CD4-positive, alpha-beta T cell (primary cell): ENCODE data around the gene HOTAIR. TPM values are rescaled to one million over a fixed set of nuclear protein-coding genes. Genes with fewer than 3 reads are reported as not detected.
A peak's percentile ranks its signal among the peaks of the same experiment; 100 is the strongest.

Experiments used
- ATAC-seq: fragments of 200-7000 bp; cut with Tn5 transposase; one replicate; pipeline ENCODE4 v1.10.0; 2022; ENCODE audit warnings: mild to moderate bottlenecking; ENCODE audit not compliant: poor library complexity
- CTCF ChIA-PET: fragments of 350-600 bp; sonication (Branson Sonifier 250); formaldehyde crosslinking; loops from one replicate; lab custom pipeline; 2021; ENCODE audit warnings: antibody characterized with exemption, inconsistent platforms; lab: Charles Lee
- POLR2A ChIA-PET: fragments of 350-600 bp; sonication (Branson Sonifier 250); formaldehyde crosslinking; loops from one replicate; lab custom pipeline; 2021; ENCODE audit warnings: antibody characterized with exemption, inconsistent platforms; lab: Charles Lee
- DNase-seq, 14 experiments: peaks; one replicate each; pipeline ENCODE4 v3.0.0-alpha.2; 2013 to 2020; ENCODE audit warnings: mixed read lengths in 2 of 14
- H3K27ac ChIP-seq, 2 donors: one replicate each; pipeline versions ENCODE4 v1.5.1 to v1.7.0; 2013; ENCODE audit warnings: low read length in 2 of 2, low read depth in 1 of 2, mild to moderate bottlenecking in 1 of 2
- H3K27me3 ChIP-seq, 2 experiments: 1 replicate in 1 of 2; 2 replicates in 1 of 2; pipeline versions ENCODE4 v1.6.1 to v1.7.0; 2013; ENCODE audit warnings: low read length in 2 of 2, control low read depth in 1 of 2, mild to moderate bottlenecking in 1 of 2, moderate library complexity in 1 of 2; ENCODE audit not compliant: insufficient read depth in 2 of 2, control insufficient read depth in 1 of 2
- H3K36me3 ChIP-seq: one replicate; pipeline ENCODE4 v1.6.1; 2013; ENCODE audit warnings: low read length, control low read depth; ENCODE audit not compliant: insufficient read depth
- H3K4me1 ChIP-seq: one replicate; pipeline ENCODE4 v1.6.1; 2013; ENCODE audit warnings: low read length, control low read depth; ENCODE audit not compliant: insufficient read depth
- H3K4me3 ChIP-seq: one replicate; pipeline ENCODE4 v1.5.1; 2013; ENCODE audit warnings: mild to moderate bottlenecking, low read length, moderate library complexity
- H3K9me3 ChIP-seq, 2 experiments: 1 replicate in 1 of 2; 2 replicates in 1 of 2; pipeline versions ENCODE4 v1.6.1 to v1.7.0; 2013; ENCODE audit warnings: low read length in 2 of 2, mild to moderate bottlenecking in 2 of 2, control low read depth in 1 of 2, moderate library complexity in 1 of 2; ENCODE audit not compliant: control insufficient read depth in 1 of 2, insufficient read depth in 1 of 2
- H3K27ac Mint-ChIP-seq: one replicate; pipeline ENCODE4 v1.8.0; 2020; ENCODE audit warnings: mixed read lengths
- H3K27me3 Mint-ChIP-seq: one replicate; pipeline ENCODE4 v1.8.0; 2021; ENCODE audit warnings: mixed read lengths
- H3K36me3 Mint-ChIP-seq: one replicate; pipeline ENCODE4 v1.8.0; 2021; ENCODE audit warnings: low read depth, mixed read lengths
- H3K4me1 Mint-ChIP-seq: one replicate; pipeline ENCODE4 v1.8.0; 2021; ENCODE audit warnings: low read depth, mixed read lengths
- H3K4me3 Mint-ChIP-seq: one replicate; pipeline ENCODE4 v1.8.0; 2020; ENCODE audit warnings: mild to moderate bottlenecking, mixed read lengths
- H3K9me3 Mint-ChIP-seq: one replicate; pipeline ENCODE4 v1.8.0; 2020; ENCODE audit warnings: mixed read lengths
- CTCF ChIP-seq: fragments of 200-600 bp; IDR thresholded peaks from one replicate; pipeline ENCODE4 v1.8.0; 2022; ENCODE audit warnings: antibody characterized with exemption, mild to moderate bottlenecking
- intact Hi-C, 2 experiments: fragments of 100-400 bp; cut with DNase I in 1 of 2; cut with micrococcal nuclease in 1 of 2; formaldehyde crosslinking; loops; one replicate each; pipeline versions ENCODE4 v1.15.1 to v1.9.0; 2023 to 2025; cut with DNase I, micrococcal nuclease
- total RNA-seq, 174 experiments: library from RNA in 2 of 174; stranded (reverse) in 2 of 174; gene quantifications; one replicate each; pipeline ENCODE4 v1.2.3 and lab custom pipeline; 2021 to 2026

Gene HOTAIR
- total RNA-seq, 2 experiments from 2014 or later = not detected

GRCh38 chr12:53973236-53974042, 1.3 kb downstream of the HOTAIR start:
- peak overlapping the region; percentile 80 for H3K27ac Mint-ChIP-seq
- H3K27me3 Mint-ChIP-seq = peaks cover 97% of the 10 kb centered on the region
- peaks cover 5% of the 10 kb centered on the region for H3K36me3 Mint-ChIP-seq
- DNase-seq (peak in 1 of 14 experiments; percentile 50), ATAC-seq (no peak)
- Histone ChIP-seq H3K27ac (no peak overlapping the region), H3K27me3 (peaks cover 85 to 98% of the 10 kb centered on the region in 2 experiments), H3K9me3 (peaks cover 0 to 60% of the 10 kb centered on the region in 2 experiments), H3K4me1 (peaks cover 36% of the 10 kb centered on the region), H3K36me3 (no peaks in the 10 kb centered on the region), H3K4me3 (no peak overlapping the region)
- H3K4me1 Mint-ChIP-seq = peaks cover 34% of the 10 kb centered on the region
- ChIA-PET POLR2A (interaction anchor here (1.0 to 1.3 kb wide), 2 partner anchors 9 to 18 kb away, joined by 3 to 4 read pairs; partner anchors contain the start of gene HOXC12), CTCF (no interaction called here)
- H3K9me3 Mint-ChIP-seq = no peaks in the 10 kb centered on the region
- H3K4me3 Mint-ChIP-seq = peak overlapping the region; percentile 79
- no peak for TF ChIP-seq CTCF
- intact Hi-C loops = no loop called here

GRCh38 chr12:53972722-53973235, 2.0 kb downstream of the HOTAIR start, which contains the start of gene HOXC11:
TSS of gene HOXC11 (plus strand) at chr12:53973126. CDS start at chr12:53973242, 116 bp downstream.
- peaks cover 5% of the 10 kb centered on the region for H3K36me3 Mint-ChIP-seq
- Histone ChIP-seq H3K9me3 (peaks cover 0 to 60% of the 10 kb centered on the region in 2 experiments), H3K36me3 (no peaks in the 10 kb centered on the region), H3K4me1 (peaks cover 32% of the 10 kb centered on the region), H3K27me3 (peaks cover 86 to 100% of the 10 kb centered on the region in 2 experiments), H3K27ac (no peak within 1 kb of the TSS), H3K4me3 (no peak within 1 kb of the TSS)
- no peak for DNase-seq
- CTCF ChIA-PET = no interaction called here
- peak within 1 kb of the TSS; percentile 79 for H3K4me3 Mint-ChIP-seq
- TF ChIP-seq CTCF = no peak
- peaks cover 97% of the 10 kb centered on the region for H3K27me3 Mint-ChIP-seq
- H3K27ac Mint-ChIP-seq = peak within 1 kb of the TSS; percentile 80
- no peak for ATAC-seq
- POLR2A ChIA-PET = interaction anchor here (1.0 to 1.3 kb wide), 2 partner anchors 8 to 18 kb away, joined by 3 to 4 read pairs; partner anchors contain the start of gene HOXC12
- no peaks in the 10 kb centered on the region for H3K9me3 Mint-ChIP-seq
- intact Hi-C loops = no loop called here
- H3K4me1 Mint-ChIP-seq = peaks cover 40% of the 10 kb centered on the region

- no peak for TF ChIP-seq CTCF
- POLR2A ChIA-PET = interaction anchor here (1.0 to 1.3 kb wide), 2 partner anchors 13 to 17 kb away, joined by 3 read pairs; partner anchors contain the start of gene HOXC12
- ATAC-seq (no peak), DNase-seq (no peak)
- Mint-ChIP-seq H3K9me3 (no peaks in the 10 kb centered on the region), H3K4me1 (peaks cover 39% of the 10 kb centered on the region), H3K4me3 (peak overlapping the region; percentile 38), H3K36me3 (peaks cover 5% of the 10 kb centered on the region), H3K27me3 (peaks cover 97% of the 10 kb centered on the region), H3K27ac (no peak overlapping the region)
- intact Hi-C loops = no loop called here
- Histone ChIP-seq H3K27me3 (peaks cover 86 to 100% of the 10 kb centered on the region in 2 experiments), H3K9me3 (peaks cover 0 to 66% of the 10 kb centered on the region in 2 experiments), H3K4me3 (no peak overlapping the region), H3K36me3 (no peaks in the 10 kb centered on the region), H3K4me1 (peaks cover 31% of the 10 kb centered on the region), H3K27ac (no peak overlapping the region)
- CTCF ChIA-PET = no interaction called here
Measured at GRCh38 chr12:53972152-53972702, 2.5 kb downstream of the HOTAIR start.
